GM23248 (cell line): ENCODE results near the gene CAMTA1. TPM values are rescaled to one million over a fixed set of nuclear protein-coding genes. Genes with fewer than 3 reads are reported as not detected.

Experiments
- DNase-seq: peaks from one replicate; pipeline ENCODE4 v3.0.0-alpha.2; 2015
- H2AFZ ChIP-seq: fragments of 200-600 bp; sonication (generic); 2 replicates; pipeline ENCODE4 v1.6.1; 2016; ENCODE audit warnings: antibody characterized with exemption
- H3F3A ChIP-seq: fragments of 200-600 bp; sonication (generic); 2 replicates; pipeline ENCODE4 v1.6.1; 2016; ENCODE audit warnings: mild to moderate bottlenecking, antibody characterized with exemption, mixed run types; ENCODE audit not compliant: insufficient read depth
- H3K27ac ChIP-seq: fragments of 200-600 bp; sonication (generic); 2 replicates; pipeline ENCODE4 v1.5.1; 2016; ENCODE audit warnings: mild to moderate bottlenecking
- H3K27me3 ChIP-seq: fragments of 200-600 bp; sonication (generic); replicated peaks from 2 replicates; pipeline ENCODE4 v1.6.1; 2016; ENCODE audit warnings: mild to moderate bottlenecking; ENCODE audit not compliant: insufficient read depth
- H3K36me3 ChIP-seq: fragments of 200-600 bp; sonication (generic); 2 replicates; pipeline ENCODE4 v1.6.1; 2016; ENCODE audit warnings: low read depth, mild to moderate bottlenecking
- H3K4me1 ChIP-seq: fragments of 200-600 bp; sonication (generic); 2 replicates; pipeline ENCODE4 v1.6.1; 2016; ENCODE audit warnings: mild to moderate bottlenecking; ENCODE audit not compliant: insufficient read depth
- H3K4me2 ChIP-seq: fragments of 200-600 bp; sonication (generic); one replicate; pipeline ENCODE4 v1.6.1; 2016; ENCODE audit warnings: mild to moderate bottlenecking; ENCODE audit not compliant: unreplicated experiment
- H3K4me3 ChIP-seq: fragments of 200-600 bp; sonication (generic); 2 replicates; pipeline ENCODE4 v1.5.1; 2016; ENCODE audit warnings: mild to moderate bottlenecking
- H3K79me2 ChIP-seq: fragments of 200-600 bp; sonication (generic); 2 replicates; pipeline ENCODE4 v1.6.1; 2016; ENCODE audit warnings: mild to moderate bottlenecking; ENCODE audit not compliant: insufficient read depth
- H3K9ac ChIP-seq: fragments of 200-600 bp; sonication (generic); 2 replicates; pipeline ENCODE4 v1.6.1; 2016; ENCODE audit warnings: mild to moderate bottlenecking
- H3K9me2 ChIP-seq: fragments of 200-600 bp; sonication (generic); 2 replicates; pipeline ENCODE4 v1.6.1; 2016; ENCODE audit warnings: mixed run types, mild to moderate bottlenecking, moderate library complexity; ENCODE audit not compliant: insufficient read depth
- H3K9me3 ChIP-seq: fragments of 200-600 bp; sonication (generic); one replicate; pipeline ENCODE4 v1.6.1; 2017; ENCODE audit warnings: low read depth
- H4K20me1 ChIP-seq: fragments of 200-600 bp; sonication (generic); 2 replicates; pipeline ENCODE4 v1.6.0; 2016; ENCODE audit not compliant: insufficient read depth
- EZH2 ChIP-seq: fragments of 200-600 bp; sonication (generic); IDR thresholded peaks from 2 replicates; pipeline ENCODE4 v1.6.1; 2018; ENCODE audit warnings: antibody characterized with exemption, mild to moderate bottlenecking; ENCODE audit not compliant: insufficient read depth, poor library complexity, severe bottlenecking
- EZH2phosphoT487 ChIP-seq: fragments of 200-600 bp; sonication (generic); IDR thresholded peaks from 2 replicates; pipeline ENCODE4 v1.6.1; 2018; ENCODE audit warnings: antibody characterized with exemption, moderate library complexity, mild to moderate bottlenecking, low read depth; ENCODE audit not compliant: insufficient read depth
- WGBS, 2 experiments: methylation state at CpG; one replicate each; pipeline ENCODE4 v1.1.6; 2015 to 2017; ENCODE audit warnings: low lambda C conversion rate in 2 of 2, low coverage in 1 of 2; ENCODE audit errors: missing lambda C conversion rate in 2 of 2; 5-methylcytosine and 5-hydroxymethylcytosine counted together
- in situ Hi-C: fragments of 300-500 bp; cut with MboI; formaldehyde crosslinking; loops from 2 replicates; pipeline ENCODE4 v1.15.0; 2020
- polyA plus RNA-seq: library from polyadenylated mRNA; unstranded; fragments of >200 nt; fragmentation: Nextera tagmentation; extraction: Ambion mirVana; gene quantifications from 2 replicates; pipeline ENCODE4 v1.2.1, GENCODE V29; 2016
- total RNA-seq: library from RNA; depleted of rRNA; stranded (reverse); fragments of >200 nt; shearing (Covaris generic); gene quantifications from 2 replicates; pipeline ENCODE4 v1.2.3, GENCODE V29; 2014

The CAMTA1 gene
- total and polyA plus RNA-seq, 2 experiments from 2014 or later: 50.1 to 165 TPM

- no peaks in the 10 kb centered on the region for H3K9me3 ChIP-seq
- no peak overlapping the region for H2AFZ ChIP-seq
- H3K79me2 ChIP-seq: no peaks in the 10 kb centered on the region
- no peak overlapping the region for H3K4me2 ChIP-seq
- H3K9me2 ChIP-seq: no peaks in the 10 kb centered on the region
- H3K36me3 ChIP-seq: no peaks in the 10 kb centered on the region
- H3K27ac ChIP-seq: no peak overlapping the region
- no peaks in the 10 kb centered on the region for H3K27me3 ChIP-seq
- H3K4me3 ChIP-seq: no peak overlapping the region
- no peaks in the 10 kb centered on the region for H3K4me1 ChIP-seq
- TF ChIP-seq EZH2phosphoT487: no peak
- no peak for TF ChIP-seq EZH2
- H3K9ac ChIP-seq: no peak overlapping the region
- in situ Hi-C loops: no loop called here
- no peak for DNase-seq
- no peaks in the 10 kb centered on the region for H4K20me1 ChIP-seq
- H3F3A ChIP-seq: no peaks in the 10 kb centered on the region
- 70 to 73% methylated on average over 10 of the region's 11 CpGs for WGBS, 2 experiments
These were observed 633.3 kb downstream of the CAMTA1 start for GRCh38 chr1:7418442-7419080.

DNA sequence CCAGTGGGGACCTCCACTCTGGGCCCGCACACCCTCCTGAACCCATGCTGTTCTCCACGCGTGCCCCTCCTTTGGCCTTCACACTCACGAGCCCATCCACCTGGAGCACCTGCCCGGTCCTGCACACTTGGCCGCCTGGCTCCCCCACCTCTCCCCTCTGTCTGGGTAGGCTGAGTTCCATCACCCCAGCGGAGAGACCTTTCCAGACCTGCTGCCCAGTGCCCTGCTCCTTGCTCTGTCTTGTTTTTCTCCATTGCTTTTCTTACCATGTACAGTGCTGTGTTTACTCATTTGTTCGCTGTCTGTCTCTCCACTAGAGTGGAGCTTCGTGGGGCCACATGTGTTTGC is 634.8 kb downstream of the CAMTA1 start:
- in situ Hi-C loops: no loop called here
- Histone ChIP-seq H3K4me1 (no peaks in the 10 kb centered on the region), H3K4me3 (no peak overlapping the region), H4K20me1 (no peaks in the 10 kb centered on the region), H3K9me2 (no peaks in the 10 kb centered on the region), H3K79me2 (no peaks in the 10 kb centered on the region), H2AFZ (no peak overlapping the region), H3K9me3 (no peaks in the 10 kb centered on the region), H3K27me3 (no peaks in the 10 kb centered on the region), H3K27ac (no peak overlapping the region), H3F3A (no peaks in the 10 kb centered on the region), H3K4me2 (no peak overlapping the region), H3K36me3 (no peaks in the 10 kb centered on the region), H3K9ac (no peak overlapping the region)
- no peak for DNase-seq
- no peak for TF ChIP-seq EZH2
- no peak for TF ChIP-seq EZH2phosphoT487
- WGBS, 2 experiments: 61 to 65% methylated on average over 9 of the region's 9 CpGs

- TF ChIP-seq EZH2phosphoT487 (no peak), EZH2 (no peak)
- no peak overlapping the region for H2AFZ ChIP-seq
These were observed 635.3 kb downstream of the CAMTA1 start for GRCh38 chr1:7420470-7421100.

DNA sequence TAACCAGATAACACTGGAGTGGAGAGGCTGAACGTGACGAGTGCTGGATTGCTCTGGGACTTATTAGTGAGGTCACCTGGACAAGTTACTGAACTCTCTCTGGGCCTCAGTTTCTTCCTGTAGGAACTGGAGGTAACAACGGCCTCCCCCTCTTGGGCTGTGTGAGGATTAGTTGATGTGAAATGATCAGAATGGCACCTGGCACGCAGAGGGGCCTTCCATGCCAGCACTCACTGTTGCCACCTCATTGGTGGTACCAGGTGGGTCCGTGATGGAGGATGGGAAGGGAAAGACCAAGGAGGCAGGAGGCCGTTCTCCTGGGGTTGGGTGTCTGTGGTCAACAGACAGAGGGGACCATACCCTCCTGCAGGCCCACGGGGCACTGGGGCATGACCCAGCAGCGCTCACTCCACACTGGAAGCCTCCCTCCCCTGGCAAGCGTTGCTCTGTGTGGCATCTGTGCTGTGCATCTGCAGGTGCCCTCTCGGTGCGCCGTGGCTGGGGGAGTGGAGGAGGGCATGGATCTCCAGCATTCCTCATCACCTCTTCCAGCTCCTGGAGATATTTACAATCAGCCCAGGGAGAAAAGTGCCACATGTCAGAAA is 636.3 kb downstream of the CAMTA1 start:
- Histone ChIP-seq H3K9me2 (no peaks in the 10 kb centered on the region), H4K20me1 (no peaks in the 10 kb centered on the region), H3K27ac (no peak overlapping the region), H3K27me3 (no peaks in the 10 kb centered on the region), H3K4me2 (no peak overlapping the region), H2AFZ (no peak overlapping the region), H3K9ac (no peak overlapping the region), H3K36me3 (no peaks in the 10 kb centered on the region), H3K4me1 (no peaks in the 10 kb centered on the region), H3K79me2 (no peaks in the 10 kb centered on the region), H3F3A (no peaks in the 10 kb centered on the region), H3K9me3 (no peaks in the 10 kb centered on the region), H3K4me3 (no peak overlapping the region)
- WGBS, 2 experiments: 74 to 78% methylated on average over 12 of the region's 12 CpGs
- in situ Hi-C loops: no loop called here
- TF ChIP-seq EZH2phosphoT487 (no peak), EZH2 (no peak)
- DNase-seq: no peak

More at GRCh38 chr1:7420470-7421100, 635.3 kb downstream of the CAMTA1 start:
- no peak overlapping the region for H3K27ac ChIP-seq
- H3K4me1 ChIP-seq: no peaks in the 10 kb centered on the region
- H3K27me3 ChIP-seq: no peaks in the 10 kb centered on the region
- H4K20me1 ChIP-seq: no peaks in the 10 kb centered on the region
- H3K9me3 ChIP-seq: no peaks in the 10 kb centered on the region
- H3F3A ChIP-seq: no peaks in the 10 kb centered on the region
- no peak overlapping the region for H3K9ac ChIP-seq
- DNase-seq: no peak
- in situ Hi-C loops: no loop called here
- no peak overlapping the region for H3K4me3 ChIP-seq
- H3K4me2 ChIP-seq: no peak overlapping the region
- H3K9me2 ChIP-seq: no peaks in the 10 kb centered on the region
- WGBS, 2 experiments: 33 to 38% methylated on average over 6 of the region's 6 CpGs
- H3K36me3 ChIP-seq: no peaks in the 10 kb centered on the region
- no peaks in the 10 kb centered on the region for H3K79me2 ChIP-seq

- no peaks in the 10 kb centered on the region for H3K9me3 ChIP-seq
- no peaks in the 10 kb centered on the region for H3F3A ChIP-seq
- H4K20me1 ChIP-seq: no peaks in the 10 kb centered on the region
- no peak overlapping the region for H3K27ac ChIP-seq
- no peak overlapping the region for H3K4me2 ChIP-seq
- no peak overlapping the region for H3K9ac ChIP-seq
- no peaks in the 10 kb centered on the region for H3K9me2 ChIP-seq
- no peaks in the 10 kb centered on the region for H3K36me3 ChIP-seq
- H3K4me1 ChIP-seq: no peaks in the 10 kb centered on the region
- no peaks in the 10 kb centered on the region for H3K27me3 ChIP-seq
- H3K4me3 ChIP-seq: no peak overlapping the region
- H2AFZ ChIP-seq: no peak overlapping the region
- H3K79me2 ChIP-seq: no peaks in the 10 kb centered on the region
- in situ Hi-C loops: no loop called here
- WGBS, 2 experiments: 79 to 92% methylated on average over 6 of the region's 6 CpGs
- TF ChIP-seq EZH2phosphoT487: no peak
- no peak for DNase-seq
These were observed 636.8 kb downstream of the CAMTA1 start for GRCh38 chr1:7422081-7422480.
